BLaER1 treated with 17β-estradiol and CSF1 and Interleukin-3, amounts not matched to agents 10 nM and 100 nM (cell line): ENCODE data around the gene LIN7A.

ENCODE experiments used
- H3K27ac ChIP-seq, 11 experiments: shearing (Covaris generic); formaldehyde crosslinking; 2 replicates each; pipeline ENCODE4 v1.8.1; 2022
- H3K27me3 ChIP-seq, 11 experiments: shearing (Covaris generic); formaldehyde crosslinking; 2 replicates each; pipeline ENCODE4 v1.8.1; 2022
- H3K36me3 ChIP-seq, 11 experiments: shearing (Covaris generic); formaldehyde crosslinking; 2 replicates each; pipeline ENCODE4 v1.8.1; 2022
- H3K4me1 ChIP-seq, 10 experiments: shearing (Covaris generic); formaldehyde crosslinking; 2 replicates each; pipeline ENCODE4 v1.8.1; 2022
- H3K4me2 ChIP-seq, 11 experiments: shearing (Covaris generic); formaldehyde crosslinking; 2 replicates each; pipeline ENCODE4 v1.8.1; 2022
- H3K4me3 ChIP-seq, 10 experiments: shearing (Covaris generic); formaldehyde crosslinking; 2 replicates each; pipeline ENCODE4 v1.8.1; 2022
- H3K9ac ChIP-seq, 11 experiments: shearing (Covaris generic); formaldehyde crosslinking; 2 replicates each; pipeline ENCODE4 v1.8.1; 2022
- H3K9me3 ChIP-seq, 11 experiments: shearing (Covaris generic); formaldehyde crosslinking; replicated peaks in 1 of 11; 2 replicates each; pipeline ENCODE4 v1.8.1; 2022
- H4K20me1 ChIP-seq, 11 experiments: shearing (Covaris generic); formaldehyde crosslinking; 2 replicates each; pipeline ENCODE4 v1.8.1; 2022
- Cebpa-rat ChIP-seq, 11 experiments: shearing (Covaris generic); IDR thresholded peaks; 2 replicates each; pipeline ENCODE4 v1.8.1; 2022

LIN7A gene

GRCh38 chr12:80954857-80955520 is 17.3 kb upstream of the LIN7A start:
- Histone ChIP-seq H3K27me3 (no peaks in the 10 kb centered on the region), H3K4me2 (no peak overlapping the region), H3K27ac (no peak overlapping the region), H3K36me3 (no peaks in the 10 kb centered on the region), H3K9me3 (no peaks in the 10 kb centered on the region), H3K9ac (no peak overlapping the region), H4K20me1 (no peaks in the 10 kb centered on the region), H3K4me3 (no peak overlapping the region), H3K4me1 (no peaks in the 10 kb centered on the region)
- no peak for TF ChIP-seq Cebpa-rat (IDR thresholded peaks at IDR 0.05)

GRCh38 chr12:80952443-80952842 is 14.7 kb upstream of the LIN7A start:
- Histone ChIP-seq H3K27ac (no peak overlapping the region), H3K4me1 (no peaks in the 10 kb centered on the region), H3K9me3 (no peaks in the 10 kb centered on the region), H3K27me3 (no peaks in the 10 kb centered on the region), H3K4me3 (no peak overlapping the region), H3K9ac (no peak overlapping the region), H3K36me3 (no peaks in the 10 kb centered on the region), H3K4me2 (no peak overlapping the region), H4K20me1 (no peaks in the 10 kb centered on the region)
- no peak for TF ChIP-seq Cebpa-rat (IDR thresholded peaks at IDR 0.05)

GRCh38 chr12:80946591-80946990 is 8.9 kb upstream of the LIN7A start:
- H4K20me1 ChIP-seq, result no peaks in the 10 kb centered on the region
- H3K27me3 ChIP-seq, result no peaks in the 10 kb centered on the region
- H3K4me2 ChIP-seq, result no peak overlapping the region
- H3K4me3 ChIP-seq, result no peak overlapping the region
- no peaks in the 10 kb centered on the region for H3K36me3 ChIP-seq
- no peak overlapping the region for H3K9ac ChIP-seq
- no peaks in the 10 kb centered on the region for H3K9me3 ChIP-seq
- TF ChIP-seq Cebpa-rat (IDR thresholded peaks at IDR 0.05), result no peak
- H3K4me1 ChIP-seq, result no peaks in the 10 kb centered on the region
- no peak overlapping the region for H3K27ac ChIP-seq

GRCh38 chr12:80943338-80943737 is 5.6 kb upstream of the LIN7A start:
- Histone ChIP-seq H3K4me3 (no peak overlapping the region), H3K4me2 (no peak overlapping the region), H3K9ac (no peak overlapping the region), H4K20me1 (no peaks in the 10 kb centered on the region), H3K27ac (no peak overlapping the region), H3K36me3 (no peaks in the 10 kb centered on the region), H3K9me3 (0 out of 22 replicates have a peak, but pooled peaks cover 0 to 4% (median 0%) of the 10 kb centered on the region in 11 experiments), H3K4me1 (peaks cover 0 to 8% (median 0%) of the 10 kb centered on the region in 10 experiments; a peak in 3 of 20 replicates), H3K27me3 (peaks cover 6 to 16% (median 13%) of the 10 kb centered on the region in 11 experiments)
- no peak for TF ChIP-seq Cebpa-rat (IDR thresholded peaks at IDR 0.05)

GRCh38 chr12:80941916-80942315 is 4.2 kb upstream of the LIN7A start:
- no peaks in the 10 kb centered on the region for H3K36me3 ChIP-seq

GRCh38 chr12:80939231-80939950 is 1.7 kb upstream of the LIN7A start:
- H3K27me3 ChIP-seq, result peaks cover 39 to 55% (median 52%) of the 10 kb centered on the region in 11 experiments
- no peak overlapping the region for H3K4me3 ChIP-seq
- peaks cover 5 to 20% (median 11%) of the 10 kb centered on the region in 10 experiments; a peak in 8 of 20 replicates for H3K4me1 ChIP-seq
- 0 out of 22 replicates have a peak, but pooled peaks cover 0 to 4% (median 0%) of the 10 kb centered on the region in 11 experiments for H3K9me3 ChIP-seq
- H3K4me2 ChIP-seq, result peak overlapping the region in 4 of 11 experiments; percentile 4 to 43 (median 25); a peak in 4 of 22 replicates
- no peak overlapping the region for H3K27ac ChIP-seq
- TF ChIP-seq Cebpa-rat (IDR thresholded peaks at IDR 0.05), result no peak
- H4K20me1 ChIP-seq, result peaks cover 0 to 7% (median 0%) of the 10 kb centered on the region in 11 experiments; a peak in 1 of 22 replicates
- H3K36me3 ChIP-seq, result no peaks in the 10 kb centered on the region
- no peak overlapping the region for H3K9ac ChIP-seq

More at GRCh38 chr12:80941916-80942315, 4.2 kb upstream of the LIN7A start:
- H3K4me2 ChIP-seq, result no peak overlapping the region
- no peak overlapping the region for H3K9ac ChIP-seq
- 0 out of 22 replicates have a peak, but pooled peaks cover 0 to 4% (median 0%) of the 10 kb centered on the region in 11 experiments for H3K9me3 ChIP-seq
- peaks cover 0 to 4% (median 0%) of the 10 kb centered on the region in 11 experiments; a peak in 1 of 22 replicates for H4K20me1 ChIP-seq
- TF ChIP-seq Cebpa-rat (IDR thresholded peaks at IDR 0.05), result no peak
- H3K27ac ChIP-seq, result no peak overlapping the region
- H3K27me3 ChIP-seq, result peaks cover 20 to 31% (median 27%) of the 10 kb centered on the region in 11 experiments
- H3K4me3 ChIP-seq, result no peak overlapping the region
- H3K4me1 ChIP-seq, result peaks cover 0 to 14% (median 7%) of the 10 kb centered on the region in 10 experiments; a peak in 8 of 20 replicates

GRCh38 chr12:80938397-80938796 is 663 bp upstream of the LIN7A start:
- peaks cover 5 to 20% (median 11%) of the 10 kb centered on the region in 10 experiments; a peak in 8 of 20 replicates for H3K4me1 ChIP-seq
- no peak for TF ChIP-seq Cebpa-rat (IDR thresholded peaks at IDR 0.05)
- H3K27me3 ChIP-seq, result peaks cover 39 to 56% (median 53%) of the 10 kb centered on the region in 11 experiments
- no peak overlapping the region for H3K4me2 ChIP-seq
- H3K27ac ChIP-seq, result no peak overlapping the region
- H3K9ac ChIP-seq, result no peak overlapping the region
- peaks cover 0 to 7% (median 0%) of the 10 kb centered on the region in 11 experiments; a peak in 1 of 22 replicates for H4K20me1 ChIP-seq
- no peak overlapping the region for H3K4me3 ChIP-seq
- H3K9me3 ChIP-seq, result 0 out of 22 replicates have a peak, but pooled peaks cover 0 to 4% (median 0%) of the 10 kb centered on the region in 11 experiments
- no peaks in the 10 kb centered on the region for H3K36me3 ChIP-seq

- H3K27me3 ChIP-seq, result peaks cover 39 to 56% (median 53%) of the 10 kb centered on the region in 11 experiments
- 0 out of 22 replicates have a peak, but pooled peaks cover 0 to 4% (median 0%) of the 10 kb centered on the region in 11 experiments for H3K9me3 ChIP-seq
- H3K36me3 ChIP-seq, result no peaks in the 10 kb centered on the region
- peaks cover 0 to 7% (median 0%) of the 10 kb centered on the region in 11 experiments; a peak in 1 of 22 replicates for H4K20me1 ChIP-seq
- 0 out of 22 replicates have a peak overlapping the region, but pooled peaks of 2 of the 11 experiments have one; percentile 13 to 37 for H3K27ac ChIP-seq
- peaks cover 5 to 20% (median 11%) of the 10 kb centered on the region in 10 experiments; a peak in 8 of 20 replicates for H3K4me1 ChIP-seq
- peak overlapping the region; percentile 61 to 79 (median 68) for H3K4me3 ChIP-seq
- H3K4me2 ChIP-seq, result peak overlapping the region; percentile 86 to 100 (median 98)
- TF ChIP-seq Cebpa-rat (IDR thresholded peaks at IDR 0.05), result no peak
- H3K9ac ChIP-seq, result peak overlapping the region; percentile 15 to 68 (median 67); a peak in 20 of 22 replicates
These were observed 918 bp downstream of the LIN7A start for GRCh38 chr12:80936642-80937390.
